ENCODE data around the gene CMBL.

DNA sequence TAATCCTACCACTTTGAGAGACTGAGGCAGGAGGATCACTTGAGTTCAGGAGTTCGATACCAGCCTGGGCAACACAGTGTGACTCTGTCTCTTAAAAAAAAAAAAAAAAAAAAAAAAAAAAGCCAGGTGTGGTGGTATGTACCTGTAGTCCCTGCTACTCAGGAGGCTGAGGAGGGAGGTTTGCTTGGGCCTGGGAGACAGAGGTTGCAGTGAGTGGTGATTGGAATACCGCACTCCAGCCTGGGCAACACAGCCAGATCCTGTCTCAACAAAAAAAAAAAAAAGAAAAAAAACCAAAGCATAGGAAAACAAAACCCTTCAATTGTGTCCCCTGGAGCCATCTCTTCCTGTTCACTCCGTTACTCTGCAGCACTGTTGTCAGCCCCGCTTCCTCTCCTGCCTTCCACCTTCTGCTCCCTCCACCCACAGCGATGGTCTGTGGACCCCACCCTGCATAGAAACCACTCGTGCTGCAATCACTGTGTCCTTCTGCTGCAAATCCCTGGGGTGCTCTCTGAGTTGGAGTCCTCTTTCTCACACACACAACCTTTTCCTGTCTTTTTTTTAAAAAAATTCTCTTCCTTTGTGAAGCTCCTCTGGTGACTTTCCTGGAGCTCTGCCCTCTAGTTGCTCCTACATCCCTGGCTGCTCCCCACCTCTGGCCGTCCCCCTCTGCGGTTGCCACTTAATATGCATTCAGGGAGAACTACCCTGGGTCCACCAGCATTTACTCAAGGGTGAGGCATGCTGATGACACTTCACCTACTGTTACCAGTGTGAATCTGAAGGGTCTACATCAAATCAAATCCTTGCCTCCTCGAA lies 35.4 kb downstream of the CMBL start:
- TF ChIP-seq, protein P1, sequence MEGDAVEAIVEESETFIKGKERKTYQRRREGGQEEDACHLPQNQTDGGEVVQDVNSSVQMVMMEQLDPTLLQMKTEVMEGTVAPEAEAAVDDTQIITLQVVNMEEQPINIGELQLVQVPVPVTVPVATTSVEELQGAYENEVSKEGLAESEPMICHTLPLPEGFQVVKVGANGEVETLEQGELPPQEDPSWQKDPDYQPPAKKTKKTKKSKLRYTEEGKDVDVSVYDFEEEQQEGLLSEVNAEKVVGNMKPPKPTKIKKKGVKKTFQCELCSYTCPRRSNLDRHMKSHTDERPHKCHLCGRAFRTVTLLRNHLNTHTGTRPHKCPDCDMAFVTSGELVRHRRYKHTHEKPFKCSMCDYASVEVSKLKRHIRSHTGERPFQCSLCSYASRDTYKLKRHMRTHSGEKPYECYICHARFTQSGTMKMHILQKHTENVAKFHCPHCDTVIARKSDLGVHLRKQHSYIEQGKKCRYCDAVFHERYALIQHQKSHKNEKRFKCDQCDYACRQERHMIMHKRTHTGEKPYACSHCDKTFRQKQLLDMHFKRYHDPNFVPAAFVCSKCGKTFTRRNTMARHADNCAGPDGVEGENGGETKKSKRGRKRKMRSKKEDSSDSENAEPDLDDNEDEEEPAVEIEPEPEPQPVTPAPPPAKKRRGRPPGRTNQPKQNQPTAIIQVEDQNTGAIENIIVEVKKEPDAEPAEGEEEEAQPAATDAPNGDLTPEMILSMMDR (conservative IDR thresholded peaks at IDR 0.05; ENCODE audit: low read length): no peak
- no peak for TF ChIP-seq EZH2phosphoT487 (IDR thresholded peaks at IDR 0.05; ENCODE audit: borderline replicate concordance)
